Measurements from ENCODE around the gene NUMB.

The NUMB gene

GRCh38 chr14:73238941-73239340 is 219.4 kb downstream of the NUMB start:
- no peak for DNase-seq (ENCODE audit: low read depth)
- TF ChIP-seq, protein P1, sequence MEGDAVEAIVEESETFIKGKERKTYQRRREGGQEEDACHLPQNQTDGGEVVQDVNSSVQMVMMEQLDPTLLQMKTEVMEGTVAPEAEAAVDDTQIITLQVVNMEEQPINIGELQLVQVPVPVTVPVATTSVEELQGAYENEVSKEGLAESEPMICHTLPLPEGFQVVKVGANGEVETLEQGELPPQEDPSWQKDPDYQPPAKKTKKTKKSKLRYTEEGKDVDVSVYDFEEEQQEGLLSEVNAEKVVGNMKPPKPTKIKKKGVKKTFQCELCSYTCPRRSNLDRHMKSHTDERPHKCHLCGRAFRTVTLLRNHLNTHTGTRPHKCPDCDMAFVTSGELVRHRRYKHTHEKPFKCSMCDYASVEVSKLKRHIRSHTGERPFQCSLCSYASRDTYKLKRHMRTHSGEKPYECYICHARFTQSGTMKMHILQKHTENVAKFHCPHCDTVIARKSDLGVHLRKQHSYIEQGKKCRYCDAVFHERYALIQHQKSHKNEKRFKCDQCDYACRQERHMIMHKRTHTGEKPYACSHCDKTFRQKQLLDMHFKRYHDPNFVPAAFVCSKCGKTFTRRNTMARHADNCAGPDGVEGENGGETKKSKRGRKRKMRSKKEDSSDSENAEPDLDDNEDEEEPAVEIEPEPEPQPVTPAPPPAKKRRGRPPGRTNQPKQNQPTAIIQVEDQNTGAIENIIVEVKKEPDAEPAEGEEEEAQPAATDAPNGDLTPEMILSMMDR (conservative IDR thresholded peaks at IDR 0.05; ENCODE audit: low read length), result no peak
- H3K4me3 ChIP-seq (ENCODE audit: low read length), result no peak overlapping the region

- TF ChIP-seq, protein P1 (conservative IDR thresholded peaks at IDR 0.05; ENCODE audit: low read length), result 0 out of 2 replicates have a peak, but pooled peaks have one; percentile 3
- peak; percentile 70 for DNase-seq (ENCODE audit: low read depth)
- peak overlapping the region; percentile 34 for H3K4me3 ChIP-seq (ENCODE audit: low read length)
Observed at GRCh38 chr14:73238424-73238852, 219.9 kb downstream of the NUMB start.

DNA sequence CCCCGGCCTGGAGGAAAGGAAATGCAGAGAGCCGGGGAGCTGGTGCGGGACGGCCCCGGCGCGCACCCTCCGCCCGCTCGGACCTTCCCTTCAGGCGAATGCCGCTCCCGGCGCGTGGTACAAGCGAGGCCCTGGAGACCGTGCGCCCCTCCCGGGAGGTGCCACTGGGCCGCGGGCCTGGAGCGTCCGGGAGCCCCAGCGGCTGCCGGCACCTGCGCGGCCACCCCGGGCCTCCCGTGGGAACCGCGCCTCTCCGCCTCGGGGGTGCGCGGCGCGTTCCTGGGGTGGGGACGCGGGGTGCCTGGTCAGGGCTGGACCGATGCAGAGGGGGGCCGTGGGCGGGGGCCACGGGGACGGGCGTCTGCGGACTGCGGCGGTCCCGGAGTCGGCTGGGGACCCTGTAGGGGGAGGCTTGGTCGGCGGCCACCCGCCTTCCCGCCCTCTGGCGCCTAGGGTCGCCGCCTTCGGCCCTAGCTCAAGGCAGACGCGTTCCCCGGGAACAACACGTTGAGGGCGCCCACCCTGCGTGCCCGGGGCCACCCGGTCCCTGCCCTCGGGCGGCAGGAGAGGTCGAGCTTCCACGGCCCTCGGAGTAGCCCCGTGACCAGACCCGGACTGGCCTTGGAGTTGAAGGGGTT is 220.4 kb downstream of the NUMB start:
- peak overlapping the region; percentile 34 for H3K4me3 ChIP-seq (ENCODE audit: low read length)
- TF ChIP-seq, protein P1 (conservative IDR thresholded peaks at IDR 0.05; ENCODE audit: low read length), result no peak
- DNase-seq (ENCODE audit: low read depth), result no peak

DNA sequence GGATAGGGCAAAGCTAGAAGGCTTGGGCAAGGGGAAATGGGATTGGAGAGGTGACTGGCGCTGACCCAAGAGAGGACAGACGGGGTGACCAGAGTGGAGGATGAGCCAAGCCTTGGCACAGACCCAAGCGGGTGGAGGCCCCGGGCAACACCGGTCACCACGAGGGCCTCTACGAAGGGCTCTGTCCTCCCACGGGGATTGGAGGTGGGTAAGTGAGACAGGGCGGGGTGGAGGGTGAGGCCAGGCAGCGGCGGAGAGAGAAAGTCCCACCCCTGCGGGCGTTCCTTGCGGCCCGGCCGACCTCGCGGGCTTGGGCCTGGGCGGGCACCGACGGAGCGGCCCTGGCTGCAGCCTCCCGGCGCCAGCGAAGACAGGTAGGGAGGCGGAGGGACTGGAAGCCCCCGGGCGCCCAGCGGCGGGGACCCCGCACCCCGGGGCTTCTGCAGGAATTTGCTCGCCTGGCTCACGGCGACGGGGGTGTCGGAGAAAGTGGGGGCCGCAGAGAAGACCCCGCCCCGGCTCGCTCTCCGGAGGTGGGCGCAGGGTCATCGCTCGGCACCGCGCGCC is 221.0 kb downstream of the NUMB start, which contains the start of gene PAPLN:
PAPLN (plus strand) TSS at position 288 of the 567 bp plus-strand sequence. CDS start 2,273 bp downstream, outside the sequence.
- H3K4me3 ChIP-seq (ENCODE audit: low read length), result peak within 1 kb of the TSS; percentile 34
- TF ChIP-seq, protein P1 (conservative IDR thresholded peaks at IDR 0.05; ENCODE audit: low read length), result no peak
- DNase-seq (ENCODE audit: low read depth), result no peak

GRCh38 chr14:73236752-73237218 is 221.6 kb downstream of the NUMB start:
- TF ChIP-seq, protein P1 (conservative IDR thresholded peaks at IDR 0.05; ENCODE audit: low read length), result no peak
- no peak for DNase-seq (ENCODE audit: low read depth)
- H3K4me3 ChIP-seq (ENCODE audit: low read length), result no peak overlapping the region

DNA sequence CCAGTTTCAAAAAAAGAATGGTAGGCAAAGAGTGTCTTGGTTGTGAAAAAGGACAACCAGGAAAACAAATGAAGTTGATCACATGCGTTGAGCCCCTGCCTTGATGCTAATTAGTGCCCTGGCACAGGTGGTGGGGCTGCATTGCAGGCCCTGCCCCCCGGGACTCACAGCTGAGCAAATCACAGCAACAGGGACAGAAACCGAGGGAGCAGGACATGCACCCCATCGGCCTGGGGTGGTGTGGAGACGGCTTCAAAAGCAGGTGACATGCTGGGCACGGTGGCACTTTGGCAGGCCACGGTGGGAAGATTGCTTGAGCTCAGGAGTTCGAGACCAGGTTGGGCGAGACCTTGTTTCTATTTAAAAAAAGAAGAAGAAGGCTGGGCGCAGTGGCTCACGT is 222.2 kb downstream of the NUMB start:
- TF ChIP-seq, protein P1 (conservative IDR thresholded peaks at IDR 0.05; ENCODE audit: low read length), result no peak
- no peak overlapping the region for H3K4me3 ChIP-seq (ENCODE audit: low read length)
- no peak for DNase-seq (ENCODE audit: low read depth)

All from AG10803 (cell line).